HL-60/S4 treated with retinoic acid at 250 ng/mL for 4 days and 3 days (cell line): ENCODE results near the gene OR5A2.
"Not testable (repeated sequence)": the region's sequence is repeated elsewhere in the genome, so short reads cannot be mapped to it uniquely, and the experiment has no call there.

Experiments used
- in situ Hi-C: fragments of 300-500 bp; cut with MboI; formaldehyde crosslinking; loops from 2 replicates; pipeline ENCODE4 v1.7.0; 2022; ENCODE audit warnings: low sequenced_read_pairs

Gene OR5A2

DNA sequence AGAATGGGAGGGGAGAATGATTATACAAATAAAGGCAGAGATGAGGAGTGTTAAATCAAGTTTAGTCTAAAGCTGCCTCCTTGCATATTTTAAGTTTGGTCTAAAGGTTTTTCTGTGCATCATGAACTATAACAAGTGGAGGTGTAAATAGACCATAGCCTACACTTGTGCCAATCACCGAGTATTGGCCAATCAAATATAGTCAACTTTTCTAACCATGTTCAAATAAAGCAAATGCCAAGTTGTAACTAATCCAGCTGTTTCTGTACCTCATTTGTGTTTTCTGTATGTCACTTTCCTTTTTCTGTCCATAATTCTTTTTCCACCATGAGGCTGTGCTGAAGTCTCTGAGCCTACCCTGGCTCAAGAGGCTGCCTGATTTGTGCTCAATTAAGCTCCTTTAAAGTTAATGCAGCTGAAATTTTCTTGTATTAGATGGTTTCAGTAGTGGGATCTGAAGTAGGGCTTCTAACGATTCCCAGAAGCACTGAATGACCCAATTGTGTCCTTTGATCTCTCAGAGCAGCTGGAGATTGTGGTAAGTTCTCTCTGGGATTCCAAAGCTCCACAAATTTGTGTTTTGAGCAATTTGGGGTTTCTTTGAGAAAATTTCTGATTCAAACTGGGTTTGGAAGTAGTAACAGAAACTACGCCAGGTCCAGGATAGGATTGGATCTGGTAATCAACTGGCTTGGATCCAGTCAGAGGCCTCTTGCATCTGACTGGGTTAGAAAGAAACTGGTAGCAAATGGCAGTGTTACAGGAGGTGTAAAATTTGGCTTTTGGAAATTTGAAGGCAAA is 25.6 kb downstream of the OR5A2 start:
- in situ Hi-C loops, result no loop called here

DNA sequence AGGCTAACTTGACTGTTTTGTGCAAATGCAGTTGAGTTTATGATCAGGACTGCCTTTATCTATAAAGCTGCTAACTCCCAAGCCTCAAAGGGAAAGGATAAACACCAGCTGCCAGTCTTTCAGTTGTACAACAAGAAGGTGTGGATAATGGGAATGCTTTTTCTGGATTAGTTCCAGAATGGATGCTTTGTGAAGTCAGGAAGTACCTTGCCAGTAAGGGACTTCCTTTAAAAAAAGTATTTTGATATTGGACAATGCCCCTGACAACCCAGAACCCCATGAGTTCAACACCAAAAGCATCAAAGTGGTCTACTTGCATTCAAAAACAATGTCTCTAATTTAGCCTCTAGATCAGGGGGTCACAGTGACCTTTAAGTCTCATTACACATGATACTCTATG is 32.0 kb downstream of the OR5A2 start:
- in situ Hi-C loops, result no loop called here

DNA sequence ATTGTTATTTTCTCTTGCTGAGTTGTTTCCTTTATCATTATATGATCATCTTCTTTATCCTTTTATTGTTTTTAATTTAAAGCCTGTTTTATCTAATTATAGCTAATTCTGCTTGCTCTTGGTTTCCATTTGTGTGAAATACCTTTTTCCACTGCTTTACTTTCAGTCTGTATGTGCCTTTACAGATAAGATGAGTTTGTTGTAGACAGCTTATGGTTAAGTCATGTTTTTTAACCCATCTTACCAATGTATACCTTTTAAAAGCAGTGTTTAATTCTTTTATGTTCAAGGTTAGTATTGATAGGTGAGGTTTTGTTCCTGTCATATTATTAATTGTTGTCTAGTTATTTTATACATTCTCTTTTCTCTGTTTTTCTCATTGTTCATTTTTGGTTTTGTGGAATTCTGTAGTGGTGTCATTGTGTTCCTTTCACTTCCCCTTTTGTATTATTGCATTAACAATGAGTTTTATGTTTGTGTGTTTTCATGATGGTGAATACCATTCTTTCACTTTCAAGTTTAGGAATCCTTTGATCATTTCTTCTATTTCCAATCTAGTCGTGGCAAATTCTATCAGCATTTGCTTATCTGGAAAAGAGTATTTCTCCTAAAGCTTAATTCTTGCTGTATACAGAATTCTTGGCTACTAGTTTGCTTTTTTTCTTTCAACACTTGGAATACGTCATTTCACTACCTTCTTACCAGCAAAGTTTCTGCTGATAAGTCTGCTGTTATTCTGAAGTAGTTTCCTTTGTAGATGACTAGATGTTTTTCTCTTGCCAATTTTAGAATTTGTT is 45.8 kb downstream of the OR5A2 start:
- in situ Hi-C loops, result no loop called here

DNA sequence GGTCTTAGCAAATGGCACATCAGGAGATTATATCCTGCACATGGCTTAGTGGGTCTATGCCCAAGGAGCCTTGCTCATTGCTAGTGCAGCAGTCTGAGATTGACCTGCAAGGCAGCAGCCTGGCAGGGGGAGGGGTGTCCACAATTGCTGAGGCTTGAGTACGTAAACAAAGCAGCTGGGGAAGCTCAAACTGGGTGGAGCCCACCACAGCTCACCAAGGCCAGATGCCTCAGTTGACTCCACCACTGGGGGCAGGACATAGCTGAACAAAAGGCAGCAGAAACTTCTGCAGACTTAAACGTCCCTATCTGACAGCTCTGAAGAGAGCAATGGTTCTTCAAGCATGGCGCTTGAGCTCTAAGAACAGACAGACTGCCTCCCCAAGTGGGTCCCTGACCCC is 53.9 kb downstream of the OR5A2 start:
- in situ Hi-C loops, result not testable (repeated sequence)

DNA sequence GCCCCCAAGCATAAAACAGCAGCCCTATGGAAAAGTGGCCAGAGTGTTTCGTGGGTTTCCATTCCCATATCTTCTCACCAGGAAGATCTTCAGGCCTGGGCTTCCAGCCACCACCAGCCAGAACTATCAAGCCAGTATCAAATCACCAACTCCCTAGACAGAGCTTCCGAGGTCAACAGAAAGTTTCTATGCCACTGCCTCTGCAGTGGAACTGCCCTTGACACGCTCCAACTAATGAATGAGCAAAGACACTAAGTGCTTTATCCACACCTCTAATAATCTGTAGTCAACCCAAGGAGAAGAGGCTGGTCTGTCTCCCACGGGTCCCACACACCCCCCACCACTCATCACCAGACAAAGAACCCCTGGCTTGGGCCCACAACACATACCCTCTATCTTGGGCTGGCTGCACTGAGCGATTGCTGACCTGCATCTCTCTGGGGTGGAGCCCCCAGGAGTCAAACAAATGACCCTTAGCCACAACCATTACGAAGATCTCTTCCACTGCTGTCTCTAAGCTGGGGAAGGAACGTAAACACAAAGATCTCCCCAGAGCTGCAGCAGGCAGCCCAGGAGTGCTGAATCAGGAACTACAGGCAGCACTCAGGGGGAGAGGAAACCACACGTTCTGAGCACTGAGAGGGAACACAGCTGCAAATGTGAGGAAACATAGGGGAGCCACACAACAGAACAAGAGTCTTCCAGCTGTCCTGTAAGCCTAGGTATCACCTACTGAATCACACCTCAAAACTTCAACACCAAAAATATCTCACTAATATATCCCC is 57.8 kb downstream of the OR5A2 start:
- in situ Hi-C loops, result no loop called here
